NCI-H1930 (cell line): Measurements from ENCODE around the gene ZSWIM6.
A peak's percentile ranks its signal among the peaks of the same experiment; 100 is the strongest.
"Not testable (repeated sequence)": the region's sequence is repeated elsewhere in the genome, so short reads cannot be mapped to it uniquely, and the experiment has no call there.

Source experiments
- DNase-seq, 2 experiments: peaks; one replicate each; lab custom pipeline; 2025; lab: John Stamatoyannopoulos, UW

ZSWIM6 gene

GRCh38 chr5:61407706-61408270 is 75.7 kb downstream of the ZSWIM6 start:
- DNase-seq: no peak

DNA sequence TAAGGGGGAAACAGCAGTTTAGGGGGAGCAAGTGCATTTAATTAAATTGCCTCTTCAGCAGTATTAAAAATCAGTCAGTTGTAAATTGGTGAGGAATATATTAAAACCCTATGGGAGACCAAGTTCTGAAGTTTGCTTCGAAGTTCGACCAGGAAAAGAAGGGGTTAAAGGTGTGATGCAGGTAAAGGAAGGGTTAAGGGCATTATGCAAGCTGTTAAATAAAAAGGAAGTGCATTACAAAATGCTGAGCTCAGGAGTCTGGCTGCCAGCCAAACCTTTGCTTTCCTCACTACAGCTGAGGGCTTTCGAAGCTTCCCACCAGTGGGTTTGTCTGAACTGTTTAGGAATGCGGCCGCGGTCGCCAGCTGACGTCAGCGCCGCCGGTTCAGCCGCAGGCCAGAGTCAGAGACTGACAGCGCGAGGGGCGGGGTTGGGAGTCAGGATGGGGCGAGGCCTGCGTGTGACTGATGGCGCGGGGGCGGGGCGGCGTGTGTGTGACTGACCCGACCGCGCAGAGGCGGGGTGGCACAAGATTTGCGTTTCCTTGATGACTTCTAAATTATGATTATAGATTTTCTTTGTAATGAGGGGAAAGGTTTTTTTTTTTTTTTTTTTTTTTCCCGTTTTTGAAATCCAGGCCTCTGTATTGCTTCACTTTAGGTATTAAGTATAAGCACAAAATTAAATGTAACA is 76.6 kb downstream of the ZSWIM6 start:
- peak in 1 of 2 experiments; percentile 11 for DNase-seq

DNA sequence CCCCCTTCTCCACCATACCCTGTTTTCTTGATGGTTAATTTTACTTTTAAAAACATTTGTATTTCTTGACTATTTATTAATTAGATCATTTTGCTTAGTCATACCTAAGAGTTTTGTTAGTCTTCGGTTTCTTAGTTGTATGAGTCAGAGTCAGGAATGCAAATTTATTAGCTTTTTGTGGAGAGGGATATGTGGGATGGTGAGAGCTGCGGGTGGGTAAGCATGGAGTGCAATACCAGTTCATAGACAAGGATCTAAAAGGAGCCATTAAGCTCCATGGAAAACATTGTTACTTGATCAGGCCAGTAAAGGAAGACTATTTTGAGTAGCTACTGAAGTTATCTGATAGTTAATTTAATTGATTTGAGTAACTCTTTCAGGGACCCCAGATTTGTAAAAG is 77.5 kb downstream of the ZSWIM6 start:
- no peak for DNase-seq

GRCh38 chr5:61410811-61411210 is 78.8 kb downstream of the ZSWIM6 start:
- DNase-seq: no peak

DNA sequence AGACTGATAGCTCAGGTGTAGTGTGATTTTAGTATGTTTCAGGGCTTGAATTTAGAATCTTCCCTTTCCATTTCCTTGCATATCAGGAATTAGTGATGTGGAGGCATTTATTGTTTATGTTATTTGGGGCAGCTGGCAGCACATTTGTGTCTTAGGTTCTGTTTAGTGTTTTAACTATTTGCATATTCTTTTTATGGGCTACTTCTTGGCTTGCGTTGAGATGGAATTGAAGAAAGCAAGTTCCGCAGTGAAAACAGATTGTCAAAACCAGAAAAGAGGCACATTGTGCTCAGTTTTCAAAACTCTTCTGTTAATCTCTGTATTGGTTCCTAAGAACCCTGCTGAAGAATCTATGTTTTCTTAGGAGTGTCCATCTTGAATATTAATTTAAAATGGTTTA is 80.3 kb downstream of the ZSWIM6 start:
- no peak for DNase-seq

GRCh38 chr5:61413205-61413604 is 81.1 kb downstream of the ZSWIM6 start:
- not testable (repeated sequence) for DNase-seq

GRCh38 chr5:61414806-61415205 is 82.7 kb downstream of the ZSWIM6 start:
- no peak for DNase-seq

- DNase-seq: no peak
These were observed 84.0 kb downstream of the ZSWIM6 start for GRCh38 chr5:61416010-61416409.

- no peak for DNase-seq
These were observed 84.4 kb downstream of the ZSWIM6 start for GRCh38 chr5:61416420-61416819.

DNA sequence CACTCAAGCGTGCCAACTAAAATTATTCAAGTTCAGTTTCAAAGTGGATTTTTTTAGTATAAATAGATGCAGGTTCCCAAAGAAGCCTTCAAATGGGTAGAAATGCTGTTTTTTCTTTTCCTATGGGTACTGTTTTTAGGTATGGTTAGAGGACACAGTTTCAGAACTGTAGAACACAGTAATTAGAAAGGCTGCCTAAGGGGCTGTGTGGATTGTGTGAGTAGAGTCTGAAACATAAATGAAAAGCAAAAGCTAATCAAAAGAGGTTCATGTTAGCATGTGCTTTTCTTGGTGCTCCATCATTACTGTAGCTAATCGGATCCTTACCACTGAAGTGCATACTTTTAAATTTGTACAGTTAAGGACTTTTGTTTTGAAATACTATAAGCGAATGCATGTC is 85.3 kb downstream of the ZSWIM6 start:
- DNase-seq: no peak

DNA sequence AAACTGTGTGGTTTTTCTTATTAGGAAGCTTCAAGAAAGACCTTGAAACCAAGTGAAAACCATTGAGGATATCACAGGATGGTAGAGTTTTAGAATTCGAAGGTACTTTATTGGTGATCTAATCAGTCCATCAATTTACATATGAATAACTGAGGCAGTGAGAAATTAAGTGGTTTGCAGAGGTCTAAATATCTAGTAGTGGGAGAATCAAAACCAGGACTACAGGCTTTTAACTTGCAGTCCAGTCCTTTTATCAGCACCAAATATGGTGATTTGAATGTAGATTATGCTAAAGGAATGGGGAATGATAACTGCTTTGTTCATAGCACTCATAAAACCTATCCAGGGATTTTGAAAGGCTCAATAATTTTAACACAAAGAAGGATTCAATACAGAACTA is 85.8 kb downstream of the ZSWIM6 start:
- no peak for DNase-seq

GRCh38 chr5:61419106-61419505 is 87.0 kb downstream of the ZSWIM6 start:
- no peak for DNase-seq

DNA sequence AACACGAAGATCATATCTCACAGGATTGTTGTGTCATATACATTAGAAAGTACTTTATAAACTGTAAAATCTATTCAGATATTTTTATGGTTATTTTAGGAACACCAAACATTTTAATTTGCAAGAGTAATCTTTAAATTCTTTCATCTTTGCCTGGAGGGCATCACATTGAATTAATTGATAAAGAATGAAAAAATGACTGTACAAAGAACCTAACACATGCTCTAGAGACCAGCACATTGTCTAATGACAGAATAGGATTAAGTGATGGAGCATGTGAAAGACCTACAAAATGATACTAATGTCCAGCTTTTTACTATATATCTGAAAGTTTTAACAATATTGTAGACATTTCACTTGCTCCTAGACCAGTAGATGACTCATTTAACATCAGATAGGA is 88.0 kb downstream of the ZSWIM6 start:
- no peak for DNase-seq

DNA sequence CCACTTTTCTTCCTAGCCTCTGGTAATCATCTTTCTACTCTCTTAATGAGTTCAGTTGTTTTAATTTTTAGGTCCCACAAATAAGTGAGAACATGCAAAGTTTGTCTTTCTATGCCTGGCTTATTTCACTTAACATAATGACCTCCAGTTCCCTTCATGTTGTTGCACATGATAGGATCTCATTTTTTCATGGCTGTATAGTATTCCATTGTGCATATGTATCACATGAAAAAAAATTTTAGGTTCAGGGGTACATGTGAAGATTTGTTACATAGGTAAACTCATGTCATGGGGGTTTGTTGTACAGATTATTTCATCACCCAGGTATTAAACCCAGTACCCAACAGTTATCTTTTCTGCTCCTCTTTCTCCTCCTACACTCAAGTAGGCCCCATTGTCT is 89.2 kb downstream of the ZSWIM6 start:
- not testable (repeated sequence) for DNase-seq

GRCh38 chr5:61423487-61424145 is 91.6 kb downstream of the ZSWIM6 start:
- no peak for DNase-seq

- DNase-seq: no peak
These were observed 93.9 kb downstream of the ZSWIM6 start for GRCh38 chr5:61425918-61426317.

DNA sequence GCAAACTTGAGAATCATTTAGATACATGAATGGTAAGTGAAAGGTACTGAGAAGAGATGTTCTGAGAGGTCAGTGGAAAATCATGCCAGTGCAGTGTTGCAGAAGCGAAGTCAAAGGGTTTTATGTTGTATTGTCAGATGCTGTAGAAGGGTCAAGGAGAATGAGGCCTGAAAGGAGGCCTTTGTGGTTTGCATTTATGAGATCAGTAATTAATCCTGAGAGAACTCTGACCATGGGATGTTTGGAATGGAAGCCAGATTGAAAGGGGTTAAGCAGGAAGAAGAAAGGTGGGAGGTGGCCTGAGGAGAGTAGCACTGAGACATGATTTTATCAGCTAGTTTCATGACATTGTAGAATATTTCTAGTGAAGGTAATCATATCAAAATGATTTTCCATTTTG is 97.8 kb downstream of the ZSWIM6 start:
- no peak for DNase-seq

- DNase-seq: no peak
These were observed 100.0 kb downstream of the ZSWIM6 start for GRCh38 chr5:61431923-61432620.

DNA sequence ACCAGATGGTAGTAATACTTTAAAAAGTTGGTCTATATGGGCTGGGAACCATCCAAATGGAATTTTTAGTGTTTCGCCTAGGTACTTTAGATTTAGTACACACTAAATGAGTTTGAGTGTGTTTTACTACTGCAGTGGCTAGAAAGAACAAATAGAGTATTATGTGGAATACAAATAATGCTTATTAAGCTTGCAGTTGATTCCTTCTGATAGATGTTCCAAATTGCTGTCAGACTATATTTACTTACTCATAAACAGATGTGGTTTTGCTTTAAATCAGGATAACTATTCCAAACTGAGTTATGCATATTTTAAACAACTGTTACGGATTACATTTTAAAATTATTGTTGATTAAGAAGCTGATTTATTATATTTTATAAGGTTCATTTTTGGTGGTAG is 103.3 kb downstream of the ZSWIM6 start:
- DNase-seq: no peak

DNA sequence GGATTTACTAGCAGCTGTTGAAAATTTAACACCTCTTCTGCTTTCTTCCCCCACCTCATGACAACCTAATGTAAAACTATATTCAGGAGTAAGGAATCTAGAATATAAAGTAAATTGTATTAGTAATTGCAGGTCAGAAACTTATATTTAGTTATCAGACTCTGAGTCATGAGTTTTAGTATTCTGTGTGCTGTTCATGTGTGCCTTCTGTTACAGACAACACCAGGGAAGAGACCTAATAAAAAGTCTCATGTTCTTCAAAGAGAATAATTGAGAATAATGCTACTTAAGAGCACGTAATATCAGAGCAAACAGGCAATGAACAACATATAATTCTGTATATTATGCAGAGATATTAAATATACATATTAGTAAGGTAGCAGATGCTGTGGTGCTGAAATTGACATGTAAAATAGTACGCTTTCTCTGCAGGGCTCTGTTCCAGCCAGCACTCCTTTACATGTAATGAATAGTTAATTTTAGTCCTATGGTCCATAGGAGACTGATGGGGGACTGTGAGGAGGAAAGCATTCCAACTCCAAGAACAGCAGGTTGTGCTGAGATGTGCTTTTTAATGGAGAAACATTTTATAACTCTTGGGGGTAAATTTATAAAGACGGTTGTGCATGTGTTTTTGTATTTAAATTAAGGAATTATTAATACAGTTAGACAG is 106.4 kb downstream of the ZSWIM6 start:
- DNase-seq: no peak

DNA sequence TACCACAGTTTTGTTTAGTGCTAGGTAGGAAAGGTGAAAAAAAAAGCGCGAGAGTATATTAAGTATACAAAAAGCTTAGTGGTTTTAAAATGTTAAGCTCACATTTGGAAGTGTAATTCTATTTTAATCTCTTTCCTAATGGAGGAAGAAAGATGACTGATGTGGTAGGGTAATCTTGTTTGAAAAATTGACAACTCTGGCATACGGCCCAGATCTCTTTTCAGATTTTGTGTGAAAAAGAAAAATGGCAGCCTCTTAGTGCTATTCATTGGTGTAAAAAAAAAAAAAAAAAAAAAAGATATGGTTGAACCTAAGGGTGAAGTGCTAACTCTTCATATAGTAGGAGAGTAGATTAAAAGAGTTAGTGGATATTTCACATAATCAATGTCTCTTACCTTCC is 108.0 kb downstream of the ZSWIM6 start:
- DNase-seq: no peak

- no peak for DNase-seq
These were observed 108.5 kb downstream of the ZSWIM6 start for GRCh38 chr5:61440596-61440995.
